ENCODE results near the gene ZNF407.

ZNF407 gene

DNA sequence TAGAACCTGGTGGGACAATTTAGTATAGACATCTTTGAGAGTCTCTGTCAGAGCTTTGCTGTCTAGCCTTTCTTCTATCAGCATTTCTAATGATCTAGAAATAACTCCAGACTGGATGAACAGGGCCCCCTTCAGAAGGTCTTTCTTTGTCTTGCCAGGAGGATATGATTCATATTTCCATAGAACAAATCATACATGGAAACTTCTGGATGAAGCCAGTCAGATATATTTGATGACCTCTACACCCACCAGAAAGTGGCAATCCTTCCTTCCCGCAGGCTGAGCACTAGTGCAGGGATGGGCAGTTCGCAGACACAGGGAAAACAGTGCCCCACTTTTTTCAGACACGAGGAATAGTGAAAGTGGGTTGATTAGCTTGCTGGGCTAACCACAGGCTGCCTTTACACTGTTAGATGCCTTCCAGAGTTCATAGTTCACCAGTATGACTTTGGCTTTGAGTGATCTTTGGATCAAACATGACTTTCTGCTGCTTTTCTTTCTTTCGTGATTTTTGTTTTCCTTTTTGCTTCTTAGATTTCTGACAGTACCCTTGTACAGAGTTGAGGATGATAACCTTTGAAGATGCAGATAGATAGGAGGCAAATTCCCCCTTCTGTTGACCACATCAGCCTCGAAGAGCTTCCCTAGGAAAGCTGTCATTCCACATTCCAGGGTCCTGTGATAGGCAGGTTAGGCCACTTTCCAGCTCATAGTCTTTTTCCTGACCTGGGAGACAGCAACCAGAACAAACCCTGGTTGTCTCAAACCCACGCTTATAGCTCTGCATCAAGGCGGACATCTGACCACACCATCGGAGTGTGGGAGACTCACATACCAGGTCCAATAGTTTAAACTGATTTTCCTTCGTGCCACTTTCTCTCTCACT is 237.0 kb downstream of the ZNF407 start:
- no peak for DNase-seq

DNA sequence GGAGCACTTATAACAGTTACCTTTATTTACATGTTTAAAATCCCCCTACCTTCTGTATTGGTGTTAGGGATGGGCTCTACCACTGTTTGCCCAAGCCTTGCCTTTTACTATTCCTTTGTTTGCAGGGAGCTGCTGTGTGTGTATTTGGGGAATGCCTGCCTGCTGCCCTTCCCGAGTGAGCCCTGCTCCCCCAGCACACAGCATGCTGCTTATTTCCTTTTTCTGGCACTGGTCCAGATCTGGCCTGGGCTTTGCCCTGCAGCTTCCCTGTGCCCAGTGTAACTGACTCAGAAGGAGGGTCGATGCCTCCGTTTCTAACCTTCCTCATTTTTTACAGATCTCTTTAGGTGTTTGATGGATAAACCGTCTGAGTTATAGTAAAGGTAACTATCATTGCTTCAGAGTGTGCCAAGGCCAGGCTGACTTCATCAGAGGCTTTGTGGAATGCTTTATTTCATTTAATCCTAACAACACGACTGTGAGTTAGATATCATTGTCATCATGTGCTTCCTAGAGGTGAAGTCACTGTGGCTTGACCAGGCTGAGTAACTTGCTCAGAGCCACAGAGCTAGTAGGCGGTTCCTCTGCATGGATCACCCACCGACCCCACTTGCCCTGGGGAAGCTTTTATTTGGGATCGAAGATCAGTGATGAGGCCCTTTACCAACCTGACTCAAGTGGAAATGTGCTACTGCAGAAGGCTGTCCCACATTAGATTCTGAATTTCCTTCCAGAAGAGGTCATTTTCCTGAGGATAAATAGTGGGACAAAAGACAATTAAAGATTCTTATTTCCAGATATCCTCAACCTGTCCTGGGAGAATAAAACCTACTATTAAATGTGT is 238.8 kb downstream of the ZNF407 start:
- DNase-seq: no peak

DNA sequence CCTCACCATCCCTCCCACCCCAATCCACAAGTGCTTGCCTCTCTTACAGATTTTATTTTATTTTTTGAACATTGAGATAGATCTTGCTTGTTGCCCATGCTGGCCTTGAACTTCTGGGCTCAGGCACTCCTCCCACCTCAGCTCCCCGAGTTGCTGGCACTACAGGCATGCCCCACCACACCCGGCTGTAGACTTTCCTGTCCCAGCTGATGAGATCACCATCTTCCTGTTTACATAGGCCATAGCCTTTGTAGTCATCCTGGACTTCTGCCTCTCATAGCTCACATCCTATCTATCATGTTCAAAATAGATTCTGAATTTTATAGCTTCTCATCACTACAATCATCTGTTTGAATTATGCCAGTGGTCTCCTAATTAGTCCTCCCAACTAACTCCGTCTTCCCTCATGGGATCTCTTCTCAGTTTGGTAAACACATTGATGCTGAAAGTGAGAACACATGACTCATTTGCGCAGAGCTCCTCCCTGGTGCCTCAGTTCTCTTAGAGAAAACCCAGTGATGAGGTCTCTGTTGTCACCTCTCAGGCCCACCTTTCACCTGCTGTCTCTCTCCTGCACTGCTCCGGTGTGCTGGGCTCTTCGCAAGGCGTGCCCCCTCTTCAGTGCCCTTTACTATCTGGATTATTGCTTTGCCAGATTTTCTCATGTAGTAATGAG is 243.0 kb downstream of the ZNF407 start:
- no peak for DNase-seq

DNA sequence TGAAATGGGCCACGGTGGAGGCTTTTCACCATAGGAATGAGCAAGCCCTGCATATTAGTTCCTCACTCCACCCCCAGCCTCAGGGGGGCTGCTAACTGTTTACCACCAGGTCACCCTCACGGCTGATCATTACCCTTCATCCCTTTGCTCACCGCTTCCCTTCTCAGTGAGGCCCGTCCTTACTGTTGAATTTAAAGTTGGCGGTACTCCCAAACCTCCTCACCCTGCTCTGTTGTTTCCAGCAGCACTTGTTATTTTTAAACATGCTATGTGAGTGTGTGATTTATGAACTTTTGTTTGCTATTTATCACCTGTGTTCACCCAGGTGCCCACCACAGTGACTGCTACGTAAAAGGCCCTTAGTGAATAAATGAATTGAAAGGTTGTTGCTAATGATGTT is 243.6 kb downstream of the ZNF407 start:
- no peak for DNase-seq

DNA sequence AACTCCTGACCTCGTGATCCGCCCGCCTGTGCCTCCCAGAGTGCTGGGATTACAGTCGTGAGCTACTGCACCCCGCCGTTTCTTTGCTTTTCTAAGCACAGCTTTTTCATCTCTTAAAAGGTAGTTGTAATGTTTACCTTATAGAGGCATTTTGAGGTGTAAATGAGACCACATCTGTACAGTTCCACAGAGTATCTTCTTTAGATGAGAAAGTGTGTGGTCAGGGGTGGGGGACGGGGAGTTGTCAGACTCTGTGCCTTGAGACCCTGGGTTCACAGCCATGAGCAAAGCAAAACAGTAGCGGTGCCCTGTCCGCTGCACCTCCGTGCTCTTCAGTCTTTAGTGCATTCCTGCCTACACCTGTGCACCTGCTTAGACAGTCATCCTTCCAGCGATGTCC is 251.6 kb downstream of the ZNF407 start:
- no peak for DNase-seq

DNA sequence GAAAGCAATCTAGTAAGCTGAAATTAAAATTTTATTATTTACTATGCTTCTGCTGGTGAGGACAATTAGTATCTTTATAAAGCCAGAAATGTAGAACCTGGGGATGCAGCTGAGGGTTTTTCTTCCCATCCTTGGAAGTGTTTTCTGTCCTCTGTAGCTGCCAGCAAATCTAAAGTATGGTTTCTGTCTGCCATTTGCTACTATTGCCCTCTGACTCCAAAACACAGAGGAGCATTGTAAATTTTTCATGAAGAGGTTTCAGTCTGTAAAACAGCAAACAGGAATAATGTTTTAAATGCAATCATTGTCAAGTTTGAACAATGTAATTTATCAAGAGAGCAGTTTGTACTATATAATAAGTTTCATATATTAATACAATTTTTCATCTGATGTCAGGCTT is 258.8 kb downstream of the ZNF407 start:
- no peak for DNase-seq

DNA sequence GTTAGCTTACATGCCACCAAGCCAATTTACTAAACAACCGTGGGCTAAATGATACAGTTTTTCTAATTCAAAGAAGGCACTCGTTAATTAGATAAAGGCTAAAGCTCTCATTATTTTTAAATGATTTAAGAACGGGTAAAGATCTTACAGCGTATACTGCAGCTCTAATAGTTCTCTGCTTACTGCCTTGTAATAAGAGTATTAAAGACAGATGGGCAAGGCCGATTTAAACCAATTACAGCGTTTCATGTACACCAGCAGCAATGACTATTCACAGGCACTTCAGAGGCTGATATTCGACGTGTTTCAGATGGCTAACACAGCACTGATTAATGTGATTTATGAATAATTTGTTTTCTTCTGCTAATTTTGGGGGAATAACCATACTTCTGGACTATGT is 259.3 kb downstream of the ZNF407 start:
- peak; percentile 41 for DNase-seq

DNA sequence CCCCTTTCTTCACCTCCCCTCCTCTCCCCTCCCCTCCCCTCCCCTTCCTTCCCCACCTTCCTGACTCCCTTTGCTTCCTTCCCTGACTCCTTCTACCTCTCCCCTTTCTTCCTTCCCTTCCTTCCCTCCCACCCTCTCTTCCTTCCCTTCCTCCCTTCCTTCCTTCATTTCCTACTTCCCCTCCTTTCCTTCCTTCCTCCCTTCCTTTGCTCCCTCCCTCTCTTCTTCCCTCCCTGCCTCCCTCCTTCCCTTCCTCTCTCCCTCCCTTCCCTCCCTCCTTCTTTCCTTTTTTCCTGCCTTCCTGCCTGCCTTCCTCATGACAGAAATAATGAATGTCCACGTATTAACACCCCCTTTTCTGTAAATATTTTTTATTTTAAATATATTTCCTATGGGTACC is 260.2 kb downstream of the ZNF407 start:
- no peak for DNase-seq

DNA sequence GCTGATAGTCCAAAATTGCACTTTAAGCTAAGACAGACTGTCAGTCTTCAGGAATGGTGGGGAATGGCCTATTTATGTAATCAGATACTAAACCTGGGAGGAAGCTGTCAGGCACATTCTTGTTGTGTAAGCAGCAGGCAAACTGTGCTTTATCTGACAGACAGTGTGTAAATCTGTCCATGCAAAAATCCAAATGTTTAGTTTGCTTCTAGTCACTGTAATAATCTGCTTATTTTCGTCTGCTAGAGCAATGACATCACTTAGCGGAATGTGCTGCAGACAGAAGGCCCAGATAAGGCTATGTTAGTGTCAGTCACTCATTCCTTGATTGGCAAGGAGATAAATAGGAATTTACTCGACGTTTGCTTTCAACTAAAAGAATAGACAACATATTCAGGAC is 263.5 kb downstream of the ZNF407 start:
- DNase-seq: no peak

DNA sequence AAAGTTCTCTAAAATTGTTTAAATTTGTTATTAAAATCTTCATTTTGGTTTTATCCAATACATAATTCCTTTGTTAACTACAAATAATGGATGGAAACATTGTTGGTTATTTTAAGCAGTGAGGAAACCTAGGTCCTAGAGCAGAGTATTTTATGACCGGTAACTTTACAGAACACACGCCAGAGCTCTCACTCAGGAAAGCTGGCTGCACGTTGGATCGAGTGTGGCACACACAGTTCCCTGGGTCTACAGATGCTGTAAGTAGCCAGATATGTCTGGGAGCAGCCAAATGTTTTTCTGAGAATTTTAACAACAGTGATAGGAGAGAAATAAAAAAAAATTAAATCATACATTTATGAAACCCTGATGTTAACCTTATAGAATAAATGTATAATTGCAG is 264.4 kb downstream of the ZNF407 start:
- no peak for DNase-seq

DNA sequence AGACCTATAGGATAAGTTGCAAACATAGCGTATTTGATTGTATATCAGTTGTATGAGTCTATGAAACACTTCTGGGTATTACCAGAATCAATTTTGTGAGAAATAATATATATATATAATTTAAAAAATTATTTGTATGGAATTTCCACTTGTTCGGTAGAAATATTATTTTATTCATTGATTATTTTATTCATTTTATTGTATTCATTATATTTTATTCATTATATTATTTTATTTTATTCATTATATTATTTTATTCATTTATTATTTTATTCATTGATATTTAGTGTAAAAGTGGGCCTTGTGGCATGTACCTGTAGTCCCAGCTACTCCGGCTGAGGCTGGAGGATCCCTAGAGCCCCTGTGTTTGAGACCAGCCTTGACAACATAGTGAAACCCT is 268.9 kb downstream of the ZNF407 start:
- DNase-seq: no peak

DNA sequence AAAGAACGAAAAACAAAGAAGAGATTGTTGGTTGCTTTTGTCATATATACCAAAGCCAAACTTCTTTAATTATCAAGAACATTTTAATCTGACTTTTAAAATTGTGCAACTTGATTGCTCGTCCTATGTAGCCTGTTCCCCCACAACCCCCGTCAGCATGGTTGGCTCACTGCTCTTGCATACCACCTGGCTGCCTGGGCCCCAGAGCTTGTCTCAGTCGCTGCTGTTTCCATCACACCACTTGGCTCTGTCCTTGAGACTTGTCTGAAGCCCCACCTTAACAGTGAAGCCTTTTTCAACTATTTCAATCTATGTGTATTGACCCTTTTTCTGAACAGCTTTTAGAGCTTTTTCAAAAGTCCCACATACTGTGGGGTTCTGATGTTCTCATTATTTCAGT is 270.8 kb downstream of the ZNF407 start:
- no peak for DNase-seq

DNA sequence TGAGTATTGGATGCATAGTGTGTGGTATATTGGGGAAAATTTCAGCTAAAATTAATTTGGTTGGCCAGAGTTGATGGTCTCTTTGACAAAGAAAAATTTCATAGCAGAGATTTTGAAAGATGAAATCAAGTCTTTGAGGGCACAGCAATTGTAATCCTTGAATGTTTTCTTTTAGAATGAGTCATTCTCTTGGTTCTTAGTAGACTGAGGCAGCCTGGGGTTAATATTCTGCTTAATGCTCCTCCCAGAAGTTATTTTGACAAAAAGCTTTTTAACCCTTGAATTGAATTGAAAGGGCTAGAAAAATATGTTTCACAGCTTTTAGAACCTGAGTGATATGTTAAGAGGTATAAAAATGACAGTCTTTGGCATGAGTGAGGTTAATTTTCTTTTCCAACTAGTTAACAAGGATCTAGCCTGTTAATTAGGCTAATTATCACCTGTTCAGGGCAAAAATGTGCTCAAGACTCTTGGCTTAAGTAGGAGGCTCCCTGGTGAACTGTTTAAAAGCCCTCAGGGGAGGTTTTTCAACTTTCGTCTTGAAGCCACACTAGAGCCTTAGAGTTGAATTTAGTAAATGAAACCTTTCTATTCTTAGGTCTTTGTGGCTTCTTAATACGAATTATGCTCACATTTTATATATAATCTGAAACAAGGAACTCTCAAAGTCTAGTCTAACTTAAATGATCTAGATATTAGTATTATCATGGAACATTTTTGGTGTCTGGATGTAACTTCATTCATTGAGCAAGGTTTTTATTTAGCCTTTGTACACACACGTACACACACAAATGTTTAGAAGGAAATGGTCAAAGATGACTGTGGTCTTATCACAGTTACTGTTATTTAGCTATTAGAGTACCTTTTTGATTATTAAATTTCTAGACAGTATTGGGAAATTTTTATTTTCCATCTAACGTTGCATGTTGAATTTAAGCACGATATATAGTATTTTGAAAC is 272.5 kb downstream of the ZNF407 start:
- no peak for DNase-seq

DNA sequence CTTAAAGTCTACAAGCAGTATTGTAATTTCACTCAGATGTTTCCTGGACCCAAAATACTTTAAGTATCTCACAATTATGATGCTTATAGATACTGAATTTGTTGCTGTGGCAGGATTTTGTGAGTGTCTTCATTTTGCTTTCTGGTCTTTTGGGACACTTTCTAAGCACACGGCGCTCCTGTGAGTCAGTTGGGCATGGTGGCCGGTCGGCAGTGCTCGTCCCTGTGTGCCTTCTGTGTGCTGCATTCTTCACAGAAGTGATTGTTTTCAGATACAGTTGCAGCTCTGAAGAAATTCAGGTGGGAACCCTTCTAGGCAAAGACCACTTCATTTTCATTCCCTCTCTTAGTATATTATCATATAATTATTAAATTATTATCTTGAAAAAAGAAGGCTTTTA is 273.3 kb downstream of the ZNF407 start:
- DNase-seq: no peak

DNA sequence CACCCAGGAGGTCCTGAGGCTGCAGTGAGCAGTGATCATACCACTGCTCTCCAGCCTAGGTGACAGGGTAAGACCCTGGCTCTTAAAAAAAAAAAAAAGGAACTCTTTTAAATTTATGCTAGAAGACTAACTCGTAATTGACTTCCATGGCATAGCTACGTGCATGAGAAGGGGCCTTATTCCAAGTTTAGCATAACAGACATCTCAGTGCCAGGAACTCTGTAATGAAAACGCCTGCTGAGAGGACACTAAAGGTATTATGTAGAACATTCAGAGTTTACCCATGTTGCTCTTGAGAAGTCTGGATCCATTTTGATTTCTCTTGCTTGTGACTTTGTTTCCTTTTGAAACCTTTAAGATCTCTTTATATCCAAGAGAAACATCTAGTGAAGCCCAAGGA is 276.0 kb downstream of the ZNF407 start:
- no peak for DNase-seq

DNA sequence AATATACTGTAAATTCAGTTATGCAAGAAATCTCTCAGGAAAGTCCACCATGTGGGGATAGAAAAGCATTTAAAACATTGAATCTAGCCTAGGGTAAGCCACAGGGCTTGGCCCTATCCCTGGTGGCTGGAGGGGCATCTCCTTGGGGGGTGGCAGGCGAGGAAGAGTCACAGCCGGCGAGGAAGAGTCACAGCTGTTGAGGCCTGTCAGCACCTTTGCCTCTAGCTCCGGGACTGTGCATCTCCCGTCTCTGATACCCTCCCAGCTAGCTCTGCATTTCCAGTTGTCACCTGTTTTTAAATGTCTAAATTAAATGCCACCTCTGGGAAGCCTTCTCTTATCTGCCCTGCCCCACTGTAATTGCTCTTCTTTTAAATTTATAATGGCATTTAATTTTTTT is 276.7 kb downstream of the ZNF407 start:
- DNase-seq: no peak

DNA sequence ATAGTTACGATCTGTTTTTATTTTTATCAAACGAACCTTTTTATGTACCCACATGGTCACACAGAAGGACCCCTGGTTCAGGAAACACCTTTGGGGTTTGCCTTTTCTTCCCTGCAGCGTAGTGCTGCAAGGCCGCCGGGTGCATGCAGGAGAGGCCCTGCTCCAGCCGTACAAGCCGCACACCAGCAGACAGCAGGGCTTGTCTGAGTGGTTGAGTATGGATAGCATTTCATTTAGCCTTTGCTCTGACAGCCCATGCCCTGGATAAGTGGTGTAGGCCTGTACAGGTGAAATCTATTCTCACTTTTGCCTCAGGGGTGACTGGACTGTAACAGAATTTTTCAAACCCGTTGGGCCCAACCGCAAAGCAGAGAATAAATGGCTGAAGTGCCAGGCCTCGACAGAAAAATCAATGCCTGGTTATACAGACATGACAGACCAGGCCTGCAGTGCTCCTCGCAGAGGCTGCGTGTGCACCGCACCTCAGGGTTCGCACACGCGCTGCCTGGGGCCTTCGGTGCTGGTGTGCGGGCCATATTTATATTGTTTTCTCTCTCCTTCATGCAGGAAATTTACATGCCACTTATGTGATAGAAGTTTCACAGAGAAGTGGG is 279.1 kb downstream of the ZNF407 start:
- DNase-seq: no peak

DNA sequence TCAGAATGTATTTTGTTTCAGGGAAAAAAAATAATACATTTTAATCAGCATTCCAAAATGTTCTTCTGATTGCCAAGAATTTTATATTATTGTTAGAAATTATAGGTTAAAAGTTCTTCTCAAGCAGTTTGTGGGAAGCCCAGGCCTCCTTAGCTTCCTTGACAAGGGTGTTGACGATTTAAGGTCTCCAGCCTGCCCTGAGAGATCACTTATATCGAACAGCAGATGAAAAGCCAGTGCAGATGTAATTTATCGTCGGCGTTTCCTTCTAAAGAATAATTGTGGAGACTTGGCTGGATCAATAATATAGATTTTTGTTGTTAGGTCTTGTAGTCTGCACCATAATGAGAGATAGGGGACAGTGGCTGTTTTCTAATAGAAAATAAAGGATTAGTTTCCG is 280.6 kb downstream of the ZNF407 start:
- no peak for DNase-seq

DNA sequence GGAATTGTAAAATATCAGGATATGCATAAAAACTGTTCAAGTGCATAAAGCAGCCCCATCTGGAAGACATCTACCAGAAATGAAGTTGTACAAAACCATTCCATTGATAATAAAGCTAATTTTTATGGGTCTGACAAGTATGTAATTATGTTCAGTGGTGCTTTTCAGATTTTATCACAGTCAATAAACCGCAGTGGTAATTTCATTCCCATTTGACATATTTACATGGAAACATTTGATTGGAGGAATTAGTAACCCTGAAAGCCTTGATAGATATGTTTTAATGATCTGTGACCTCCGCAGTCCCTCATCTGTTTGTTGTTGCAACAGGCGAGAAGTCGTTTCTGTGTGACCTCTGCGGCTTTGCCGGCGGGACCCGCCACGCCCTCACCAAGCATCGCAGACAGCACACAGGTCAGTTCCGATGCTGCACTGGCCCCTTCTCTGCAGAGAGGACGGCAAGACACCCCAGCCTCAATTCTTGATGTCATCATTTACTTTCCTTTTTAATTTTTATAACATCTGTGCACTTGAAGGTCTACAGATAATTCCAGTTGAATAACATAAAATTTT is 283.1 kb downstream of the ZNF407 start:
- DNase-seq: no peak

DNA sequence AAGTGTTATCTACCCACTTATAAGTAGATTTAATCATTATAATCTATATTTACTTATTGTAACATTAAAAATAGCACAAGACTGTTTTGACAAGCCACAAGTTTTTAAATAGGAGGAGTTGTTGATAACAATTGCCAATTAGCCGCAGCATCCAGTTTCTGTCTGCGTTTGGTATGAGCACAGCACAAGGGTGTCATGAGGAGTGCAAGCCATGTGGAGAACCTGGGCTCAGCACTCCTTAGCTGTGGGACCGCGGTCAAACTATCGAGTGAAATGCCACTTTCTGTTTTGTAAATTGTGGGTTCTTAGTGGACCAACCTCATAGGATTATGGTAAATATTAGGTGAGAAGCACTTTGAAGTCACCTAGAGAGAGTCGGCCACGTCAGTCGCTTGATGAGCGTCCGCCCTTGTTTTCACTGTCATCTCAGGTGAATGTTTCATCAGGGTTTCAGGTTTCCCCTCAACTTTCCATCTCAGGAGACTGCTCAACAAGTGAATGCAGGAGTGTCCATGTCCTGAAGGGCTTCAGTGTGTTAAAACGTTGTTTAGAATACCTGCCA is 294.5 kb downstream of the ZNF407 start:
- no peak for DNase-seq

DNA sequence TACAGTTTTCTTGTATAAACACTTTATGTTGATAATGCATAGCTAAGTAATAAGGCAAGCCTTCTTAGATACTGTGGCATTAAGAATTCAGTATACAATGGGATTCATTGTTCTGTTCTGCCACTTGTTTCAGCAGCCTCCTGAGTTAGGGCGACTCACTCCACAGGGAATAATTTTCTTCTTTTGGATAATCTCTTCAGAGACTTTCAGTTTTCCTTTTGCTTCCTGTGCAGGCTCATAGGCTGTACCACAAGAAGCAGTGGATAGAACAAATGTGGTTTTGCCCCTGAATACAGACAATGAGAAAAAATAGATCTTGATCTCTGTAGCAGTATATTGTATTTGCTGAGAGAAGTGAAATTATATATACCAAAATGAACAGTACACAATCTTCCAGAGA is 298.0 kb downstream of the ZNF407 start:
- no peak for DNase-seq

All from DMS 273 treated with DMSO at 0.1 percent for 48 hours (cell line).